DOHH2 (cell line): ENCODE results near the gene SUGCT.

Experiments
- H3F3A ChIP-seq: fragments of 200-600 bp; sonication (generic), shearing (Covaris generic); 2 replicates; pipeline ENCODE4 v1.6.0; 2016; ENCODE audit warnings: antibody characterized with exemption, mild to moderate bottlenecking; ENCODE audit not compliant: control insufficient read depth, insufficient read depth
- H3K27ac ChIP-seq: fragments of 200-600 bp; sonication (generic); 2 replicates; pipeline ENCODE4 v1.5.1; 2014; ENCODE audit warnings: low read depth, mild to moderate bottlenecking, low read length, moderate library complexity
- H3K27me3 ChIP-seq: fragments of 200-600 bp; sonication (generic); 2 replicates; pipeline ENCODE4 v1.6.1; 2014; ENCODE audit warnings: mild to moderate bottlenecking, low read length, mixed read lengths; ENCODE audit not compliant: control insufficient read depth
- H3K36me3 ChIP-seq: fragments of 200-600 bp; sonication (generic); 2 replicates; pipeline ENCODE4 v1.6.1; 2014; ENCODE audit warnings: mild to moderate bottlenecking, low read length, moderate library complexity, mixed read lengths; ENCODE audit not compliant: control insufficient read depth
- H3K4me1 ChIP-seq: fragments of 200-600 bp; sonication (generic); 2 replicates; pipeline ENCODE4 v1.6.1; 2014; ENCODE audit warnings: mild to moderate bottlenecking, low read length, mixed read lengths; ENCODE audit not compliant: control insufficient read depth
- H3K4me2 ChIP-seq: fragments of 200-600 bp; sonication (generic); 2 replicates; pipeline ENCODE4 v1.6.0; 2014; ENCODE audit warnings: mild to moderate bottlenecking, low read length, moderate library complexity
- H3K4me3 ChIP-seq: fragments of 200-600 bp; sonication (generic); 2 replicates; pipeline ENCODE4 v1.5.1; 2014; ENCODE audit warnings: mild to moderate bottlenecking, low read length, mixed read lengths
- H3K79me2 ChIP-seq: fragments of 200-600 bp; sonication (generic); 2 replicates; pipeline ENCODE4 v1.6.1; 2014; ENCODE audit warnings: mild to moderate bottlenecking, low read length, mixed read lengths; ENCODE audit not compliant: control insufficient read depth
- H3K9me2 ChIP-seq: fragments of 200-600 bp; sonication (generic); replicated peaks from 2 replicates; pipeline ENCODE4 v1.6.1; 2014; ENCODE audit warnings: mild to moderate bottlenecking, low read length, mixed read lengths; ENCODE audit not compliant: control insufficient read depth
- H3K9me3 ChIP-seq: fragments of 200-600 bp; sonication (generic); 2 replicates; pipeline ENCODE4 v1.6.1; 2014; ENCODE audit warnings: antibody characterized with exemption, low read length, mixed read lengths; ENCODE audit not compliant: control insufficient read depth, insufficient read depth
- H4K20me1 ChIP-seq: fragments of 200-600 bp; sonication (generic); 2 replicates; pipeline ENCODE4 v1.6.0; 2014; ENCODE audit warnings: low read depth, mild to moderate bottlenecking, antibody characterized with exemption, low read length, moderate library complexity; ENCODE audit not compliant: control insufficient read depth, insufficient read depth
- EZH2phosphoT487 ChIP-seq: fragments of 200-600 bp; sonication (generic); IDR thresholded peaks from 2 replicates; pipeline ENCODE4 v1.6.1; 2017; ENCODE audit warnings: borderline replicate concordance, mild to moderate bottlenecking, antibody characterized with exemption, low read length, moderate library complexity, mixed read lengths
- TF ChIP-seq, protein P1 (sequence below): fragments of 200-600 bp; sonication (generic); IDR thresholded peaks from one replicate; pipeline ENCODE4 v1.5.1; 2014; ENCODE audit warnings: antibody characterized with exemption, mild to moderate bottlenecking, low read depth, low read length; ENCODE audit not compliant: poor library complexity, severe bottlenecking

SUGCT gene

DNA sequence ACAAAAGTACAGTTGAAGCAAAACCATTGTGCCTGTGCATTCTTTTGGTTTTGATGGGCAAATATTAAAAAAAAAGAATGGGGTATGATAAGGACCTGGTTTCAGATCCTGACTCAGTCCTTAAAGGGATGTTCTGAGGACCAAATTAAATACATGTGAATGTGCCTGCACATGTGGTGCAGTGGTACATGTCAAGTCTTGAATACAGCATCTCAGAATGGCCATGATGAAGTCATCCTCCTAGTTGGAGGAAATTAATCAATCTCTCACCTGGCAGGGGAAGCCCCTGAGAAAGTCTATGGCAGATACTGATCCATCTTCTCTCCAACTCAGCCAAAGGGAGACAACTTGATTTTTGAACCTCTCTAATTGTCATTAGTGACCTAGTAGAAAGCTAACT is 207.0 kb downstream of the SUGCT start:
- no peaks in the 10 kb centered on the region for H3K79me2 ChIP-seq
- no peak overlapping the region for H3K4me2 ChIP-seq
- H3K4me3 ChIP-seq, result no peak overlapping the region
- H4K20me1 ChIP-seq, result no peaks in the 10 kb centered on the region
- no peaks in the 10 kb centered on the region for H3K27me3 ChIP-seq
- H3K27ac ChIP-seq, result no peak overlapping the region
- H3F3A ChIP-seq, result no peaks in the 10 kb centered on the region
- no peaks in the 10 kb centered on the region for H3K36me3 ChIP-seq
- H3K9me2 ChIP-seq, result no peaks in the 10 kb centered on the region
- no peaks in the 10 kb centered on the region; the same call in 1 of the 2 replicates for H3K9me3 ChIP-seq
- H3K4me1 ChIP-seq, result no peaks in the 10 kb centered on the region
- TF ChIP-seq, protein P1, sequence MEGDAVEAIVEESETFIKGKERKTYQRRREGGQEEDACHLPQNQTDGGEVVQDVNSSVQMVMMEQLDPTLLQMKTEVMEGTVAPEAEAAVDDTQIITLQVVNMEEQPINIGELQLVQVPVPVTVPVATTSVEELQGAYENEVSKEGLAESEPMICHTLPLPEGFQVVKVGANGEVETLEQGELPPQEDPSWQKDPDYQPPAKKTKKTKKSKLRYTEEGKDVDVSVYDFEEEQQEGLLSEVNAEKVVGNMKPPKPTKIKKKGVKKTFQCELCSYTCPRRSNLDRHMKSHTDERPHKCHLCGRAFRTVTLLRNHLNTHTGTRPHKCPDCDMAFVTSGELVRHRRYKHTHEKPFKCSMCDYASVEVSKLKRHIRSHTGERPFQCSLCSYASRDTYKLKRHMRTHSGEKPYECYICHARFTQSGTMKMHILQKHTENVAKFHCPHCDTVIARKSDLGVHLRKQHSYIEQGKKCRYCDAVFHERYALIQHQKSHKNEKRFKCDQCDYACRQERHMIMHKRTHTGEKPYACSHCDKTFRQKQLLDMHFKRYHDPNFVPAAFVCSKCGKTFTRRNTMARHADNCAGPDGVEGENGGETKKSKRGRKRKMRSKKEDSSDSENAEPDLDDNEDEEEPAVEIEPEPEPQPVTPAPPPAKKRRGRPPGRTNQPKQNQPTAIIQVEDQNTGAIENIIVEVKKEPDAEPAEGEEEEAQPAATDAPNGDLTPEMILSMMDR, result no peak
- no peak for TF ChIP-seq EZH2phosphoT487

GRCh38 chr7:40346554-40346953 is 211.7 kb downstream of the SUGCT start:
- Histone ChIP-seq H3F3A (no peaks in the 10 kb centered on the region), H3K27me3 (no peaks in the 10 kb centered on the region), H3K79me2 (no peaks in the 10 kb centered on the region), H3K9me2 (no peaks in the 10 kb centered on the region), H3K27ac (no peak overlapping the region), H3K4me1 (no peaks in the 10 kb centered on the region), H4K20me1 (no peaks in the 10 kb centered on the region), H3K4me3 (no peak overlapping the region), H3K9me3 (no peaks in the 10 kb centered on the region), H3K4me2 (no peak overlapping the region), H3K36me3 (no peaks in the 10 kb centered on the region)
- no peak for TF ChIP-seq EZH2phosphoT487
- TF ChIP-seq, protein P1, result no peak

DNA sequence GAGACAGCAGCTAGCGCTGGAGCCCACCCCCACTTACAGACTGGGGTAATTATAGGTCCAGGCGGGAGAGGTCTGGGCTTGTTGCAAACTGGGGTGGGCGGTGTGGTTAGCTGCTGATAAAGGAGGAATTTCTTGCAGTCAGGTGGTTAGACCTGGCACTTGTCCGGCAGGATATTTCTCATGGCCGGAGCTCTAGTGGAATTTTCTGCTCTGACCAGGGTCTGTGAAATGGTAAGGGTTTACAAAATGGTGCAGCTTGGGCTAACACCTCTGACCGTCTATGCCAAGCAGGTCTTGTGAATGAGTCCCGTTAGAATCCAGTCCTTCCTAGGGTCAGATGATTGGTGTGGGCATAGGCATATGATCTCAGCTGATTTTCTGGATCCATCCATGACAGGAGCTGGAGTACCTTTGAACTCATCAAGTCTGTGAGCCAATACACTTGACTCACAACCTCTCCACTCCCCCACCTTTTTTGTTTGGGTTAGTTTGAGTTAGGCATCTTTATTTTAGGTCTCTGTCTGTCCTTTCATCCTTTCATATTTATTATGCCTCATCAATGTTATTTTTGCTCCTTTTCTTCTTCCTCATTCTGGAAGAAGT is 213.4 kb downstream of the SUGCT start:
- H3K9me3 ChIP-seq, result no peaks in the 10 kb centered on the region
- TF ChIP-seq EZH2phosphoT487, result no peak
- TF ChIP-seq, protein P1, result no peak

More for the DNA sequence above, 213.4 kb downstream of the SUGCT start:
- H3F3A ChIP-seq, result no peaks in the 10 kb centered on the region
- H3K27ac ChIP-seq, result no peak overlapping the region
- H3K27me3 ChIP-seq, result no peaks in the 10 kb centered on the region
- H3K79me2 ChIP-seq, result no peaks in the 10 kb centered on the region
- no peaks in the 10 kb centered on the region for H3K36me3 ChIP-seq
- H3K4me3 ChIP-seq, result no peak overlapping the region
- H3K4me2 ChIP-seq, result no peak overlapping the region
- H3K9me2 ChIP-seq, result no peaks in the 10 kb centered on the region
- no peaks in the 10 kb centered on the region for H4K20me1 ChIP-seq
- H3K4me1 ChIP-seq, result no peaks in the 10 kb centered on the region
